WI38 (cell line): ENCODE measurements around the gene CAMSAP1.
"Not testable (repeated sequence)": the region's sequence is repeated elsewhere in the genome, so short reads cannot be mapped to it uniquely, and the experiment has no call there.

ENCODE experiments used
- H3K4me3 ChIP-seq: 2 replicates; pipeline ENCODE4 v1.5.1; 2011; ENCODE audit warnings: low read depth, mild to moderate bottlenecking, control low read depth, low read length
- TF ChIP-seq, protein P1 (sequence below): IDR thresholded peaks from 2 replicates; pipeline ENCODE4 v1.5.1; 2012; ENCODE audit warnings: low read depth, mild to moderate bottlenecking, control low read depth, low read length

The CAMSAP1 gene

DNA sequence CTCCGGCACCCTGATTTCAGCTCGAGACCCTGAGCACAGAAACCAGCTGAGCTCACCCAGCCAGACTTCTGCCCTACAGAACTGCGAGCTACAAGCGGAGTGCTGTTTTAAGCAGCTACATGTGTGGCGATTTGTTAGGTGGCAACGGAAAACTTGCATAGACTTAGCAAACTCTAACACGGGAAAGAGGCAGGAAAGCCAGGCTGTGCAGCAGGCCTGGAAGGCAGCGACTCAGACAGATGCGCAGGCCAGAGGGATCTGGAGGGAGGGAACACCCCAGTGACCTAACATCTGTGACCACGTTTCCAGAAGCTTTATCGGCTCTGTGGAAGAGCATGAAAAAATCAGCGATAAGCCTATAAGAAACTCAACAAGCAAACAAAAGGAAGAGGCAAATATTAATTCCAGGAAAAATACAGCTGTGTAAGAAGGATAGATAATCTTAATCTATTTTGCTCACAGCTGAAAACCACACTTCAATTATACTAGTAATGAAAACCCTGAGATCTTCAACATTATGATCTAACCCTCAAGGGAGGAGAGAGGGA, 42.9 kb upstream of the CAMSAP1 start:
- TF ChIP-seq, protein P1, sequence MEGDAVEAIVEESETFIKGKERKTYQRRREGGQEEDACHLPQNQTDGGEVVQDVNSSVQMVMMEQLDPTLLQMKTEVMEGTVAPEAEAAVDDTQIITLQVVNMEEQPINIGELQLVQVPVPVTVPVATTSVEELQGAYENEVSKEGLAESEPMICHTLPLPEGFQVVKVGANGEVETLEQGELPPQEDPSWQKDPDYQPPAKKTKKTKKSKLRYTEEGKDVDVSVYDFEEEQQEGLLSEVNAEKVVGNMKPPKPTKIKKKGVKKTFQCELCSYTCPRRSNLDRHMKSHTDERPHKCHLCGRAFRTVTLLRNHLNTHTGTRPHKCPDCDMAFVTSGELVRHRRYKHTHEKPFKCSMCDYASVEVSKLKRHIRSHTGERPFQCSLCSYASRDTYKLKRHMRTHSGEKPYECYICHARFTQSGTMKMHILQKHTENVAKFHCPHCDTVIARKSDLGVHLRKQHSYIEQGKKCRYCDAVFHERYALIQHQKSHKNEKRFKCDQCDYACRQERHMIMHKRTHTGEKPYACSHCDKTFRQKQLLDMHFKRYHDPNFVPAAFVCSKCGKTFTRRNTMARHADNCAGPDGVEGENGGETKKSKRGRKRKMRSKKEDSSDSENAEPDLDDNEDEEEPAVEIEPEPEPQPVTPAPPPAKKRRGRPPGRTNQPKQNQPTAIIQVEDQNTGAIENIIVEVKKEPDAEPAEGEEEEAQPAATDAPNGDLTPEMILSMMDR, result no peak
- no peak overlapping the region for H3K4me3 ChIP-seq

DNA sequence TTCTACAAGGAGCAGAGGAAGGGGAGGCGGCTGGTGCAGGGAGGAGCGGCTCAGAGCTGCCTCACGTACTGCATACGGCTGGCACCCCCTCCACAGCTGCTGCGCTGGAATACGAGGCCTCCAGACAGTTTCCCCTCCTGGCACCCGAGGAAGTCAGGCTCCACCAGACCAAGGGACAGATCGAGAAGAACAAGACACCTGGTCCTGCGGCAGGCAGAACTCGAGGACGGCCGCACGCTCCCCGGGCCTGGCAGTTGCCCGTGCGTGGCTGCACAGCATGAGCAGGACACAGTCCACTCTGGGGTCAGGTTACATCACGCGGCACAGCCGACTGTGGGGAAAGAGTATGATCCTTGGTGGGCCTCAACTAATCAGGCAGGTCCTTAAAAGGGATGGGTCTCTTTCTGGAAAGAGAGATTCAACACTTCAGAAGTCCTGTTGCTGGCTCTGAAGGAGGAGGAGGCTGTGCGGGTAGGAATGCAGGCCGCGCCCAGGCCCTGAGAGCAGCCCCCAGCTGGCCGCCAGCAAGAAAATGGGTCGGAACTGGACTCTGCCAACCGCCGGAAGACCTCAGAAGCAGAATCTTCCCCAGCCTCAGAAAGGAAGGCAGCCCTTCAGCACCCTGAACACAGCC, 42.3 kb upstream of the CAMSAP1 start:
- no peak overlapping the region for H3K4me3 ChIP-seq
- TF ChIP-seq, protein P1, result no peak

DNA sequence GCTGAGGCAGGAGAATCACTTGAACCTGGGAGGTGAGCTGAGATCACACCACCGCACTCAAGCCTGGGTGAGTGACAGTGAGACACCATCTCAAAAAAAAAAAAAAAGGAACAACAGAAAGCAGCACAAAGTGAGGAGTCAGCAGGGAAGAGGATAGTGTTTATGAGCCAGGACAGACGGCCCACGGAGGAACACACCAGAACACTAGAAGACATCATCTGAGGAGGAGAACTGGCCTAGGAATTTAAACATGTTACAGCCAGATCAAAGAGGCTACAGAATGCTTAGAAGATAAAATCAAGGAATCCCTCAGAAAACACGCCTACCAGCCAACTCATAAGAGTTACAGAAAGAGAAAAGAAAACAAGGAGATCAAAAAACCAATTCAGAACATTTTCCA, 41.6 kb upstream of the CAMSAP1 start:
- TF ChIP-seq, protein P1, result no peak
- no peak overlapping the region for H3K4me3 ChIP-seq

DNA sequence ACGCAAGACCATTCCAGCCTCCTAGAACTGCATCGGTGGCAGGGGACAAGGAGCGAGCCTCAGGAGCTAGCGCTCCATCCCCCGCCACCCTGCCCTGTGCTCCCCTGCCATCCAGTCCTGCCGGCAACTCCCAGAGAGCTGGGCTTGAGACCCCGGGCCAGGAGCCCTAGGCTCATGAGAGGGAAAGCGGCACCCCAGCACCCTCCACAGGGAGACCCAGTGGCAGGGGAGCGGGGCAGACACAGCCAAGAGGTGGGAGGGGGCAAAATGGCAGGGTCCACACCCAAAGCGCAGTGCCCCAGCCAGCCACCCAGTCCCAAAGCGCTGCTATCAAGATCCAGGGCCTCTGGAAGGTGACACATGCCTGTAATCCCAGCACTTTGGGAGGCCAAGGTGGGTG, 41.1 kb upstream of the CAMSAP1 start:
- TF ChIP-seq, protein P1, result no peak
- H3K4me3 ChIP-seq, result no peak overlapping the region

DNA sequence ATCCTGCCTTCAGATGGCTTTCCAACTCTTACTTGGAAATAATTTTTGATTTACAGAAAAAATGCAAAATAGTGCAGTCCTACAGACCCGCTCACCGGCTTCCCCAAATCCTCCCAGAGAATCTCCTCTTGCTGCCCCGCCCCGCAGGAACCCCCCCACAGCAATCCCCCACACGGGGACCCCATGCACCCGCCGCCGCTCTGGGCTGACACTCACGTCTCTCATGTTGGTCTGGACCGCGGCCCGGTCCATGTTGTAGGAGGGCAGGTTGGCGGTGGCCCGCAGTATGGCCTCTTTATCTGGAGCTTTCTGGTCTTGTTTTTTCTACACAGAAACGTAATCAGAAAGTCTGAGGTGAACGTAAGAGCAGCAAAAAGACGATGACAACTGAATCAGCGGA, 40.2 kb upstream of the CAMSAP1 start:
- TF ChIP-seq, protein P1, result no peak
- no peak overlapping the region for H3K4me3 ChIP-seq

DNA sequence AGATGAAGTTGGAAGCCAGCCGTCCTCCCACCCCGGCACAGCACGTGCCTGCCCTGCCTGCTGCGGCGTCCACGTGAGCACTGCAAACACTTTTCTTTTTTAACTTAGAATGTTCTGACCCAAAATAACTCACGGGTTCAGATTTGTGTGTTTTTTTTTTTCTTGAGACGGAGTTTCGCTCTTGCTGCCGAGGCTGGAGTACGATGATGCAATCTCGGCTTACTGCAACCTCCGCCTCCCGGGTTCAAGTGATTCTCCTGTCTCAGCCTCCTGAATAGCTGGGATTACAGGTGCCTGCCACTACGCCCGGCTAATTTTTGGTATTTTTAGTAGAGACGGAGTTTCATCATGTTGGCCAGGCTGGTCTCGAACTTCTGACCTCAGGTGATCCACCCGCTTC, 39.8 kb upstream of the CAMSAP1 start:
- H3K4me3 ChIP-seq, result not testable (repeated sequence)

DNA sequence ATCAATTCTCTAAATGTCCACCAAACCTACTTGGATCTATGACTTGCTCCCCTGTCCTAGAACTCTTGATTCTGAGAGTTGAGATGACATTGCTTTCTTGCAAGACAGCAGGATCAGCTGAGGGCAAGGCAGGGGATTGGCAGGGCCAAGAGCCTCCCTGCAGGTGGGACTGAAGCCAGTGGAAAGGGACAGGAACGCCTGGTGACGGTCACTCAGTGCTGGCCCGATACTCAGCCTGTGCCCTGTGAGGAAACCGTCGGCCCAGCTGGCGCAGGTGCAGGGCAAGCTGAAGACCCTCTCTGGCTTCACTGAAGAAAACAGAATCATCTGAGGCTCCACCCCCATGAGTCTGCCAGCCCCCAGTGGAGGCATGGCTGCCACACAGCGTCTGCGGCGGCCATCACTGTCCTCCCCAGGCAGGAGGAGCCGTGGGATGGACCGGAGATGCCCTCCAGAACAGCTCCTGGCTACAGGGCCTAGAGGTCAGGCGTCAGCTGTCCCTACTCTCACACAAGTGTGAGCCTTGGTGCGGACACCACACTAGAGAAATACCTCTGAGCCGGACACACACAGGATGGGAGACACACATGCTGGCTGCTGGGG, 39.1 kb upstream of the CAMSAP1 start:
- no peak overlapping the region for H3K4me3 ChIP-seq
- TF ChIP-seq, protein P1, result no peak
